GM19043 (cell line): ENCODE measurements around the gene STX1A.

ENCODE experiments used
- ATAC-seq: cut with Tn5 transposase; IDR thresholded peaks from one replicate; pipeline ENCODE4 v1.9.1; 2021; ENCODE audit warnings: low read depth; ENCODE audit not compliant: unreplicated experiment

STX1A gene

GRCh38 chr7:73718905-73719805 lies at the start of gene STX1A:
STX1A (minus strand) TSS chr7:73719669; CDS start chr7:73719631, 38 bp downstream.
- no peak for ATAC-seq

- ATAC-seq, result no peak
These were observed 49.4 kb upstream of the STX1A start for GRCh38 chr7:73768641-73769480.

- no peak for ATAC-seq
These were observed 47.2 kb upstream of the STX1A start for GRCh38 chr7:73766556-73767229.

GRCh38 chr7:73762659-73762999 lies 43.2 kb upstream of the STX1A start:
- ATAC-seq, result no peak

- ATAC-seq, result no peak
These were observed 42.6 kb upstream of the STX1A start for GRCh38 chr7:73761854-73762658.

GRCh38 chr7:73758581-73759138 lies 39.2 kb upstream of the STX1A start:
- no peak for ATAC-seq

- no peak for ATAC-seq
These were observed 30.7 kb upstream of the STX1A start for GRCh38 chr7:73749931-73750776.

- ATAC-seq, result no peak
These were observed 26.9 kb upstream of the STX1A start for GRCh38 chr7:73746378-73746777.

GRCh38 chr7:73742753-73743641 lies 23.5 kb upstream of the STX1A start:
- no peak for ATAC-seq

- no peak for ATAC-seq
These were observed 22.9 kb upstream of the STX1A start for GRCh38 chr7:73742338-73742752.

GRCh38 chr7:73741600-73741999 lies 22.1 kb upstream of the STX1A start:
- ATAC-seq, result no peak

- ATAC-seq, result no peak
These were observed 21.3 kb upstream of the STX1A start for GRCh38 chr7:73740771-73741170.

- no peak for ATAC-seq
These were observed 20.7 kb upstream of the STX1A start for GRCh38 chr7:73740212-73740611.

GRCh38 chr7:73739387-73739767 lies 19.9 kb upstream of the STX1A start:
- ATAC-seq, result no peak

GRCh38 chr7:73738612-73739386 lies 19.3 kb upstream of the STX1A start, which contains the start of gene ABHD11:
ABHD11 (minus strand) TSS chr7:73738802; CDS start chr7:73738770, 32 bp downstream.
- peak; percentile 79 for ATAC-seq

- no peak for ATAC-seq
These were observed 18.7 kb upstream of the STX1A start for GRCh38 chr7:73738220-73738611.
